Measurements from ENCODE around the gene RGPD3. TPM values are rescaled to one million over a fixed set of nuclear protein-coding genes. Genes with fewer than 3 reads are reported as not detected.
A peak's percentile ranks its signal among the peaks of the same experiment; 100 is the strongest.
"Not testable (repeated sequence)": the region's sequence is repeated elsewhere in the genome, so short reads cannot be mapped to it uniquely, and the experiment has no call there.

Gene RGPD3
- 0.21 and 0.36 TPM in 2 replicates for total RNA-seq (2014; rRNA removed; shearing (Covaris generic))

DNA sequence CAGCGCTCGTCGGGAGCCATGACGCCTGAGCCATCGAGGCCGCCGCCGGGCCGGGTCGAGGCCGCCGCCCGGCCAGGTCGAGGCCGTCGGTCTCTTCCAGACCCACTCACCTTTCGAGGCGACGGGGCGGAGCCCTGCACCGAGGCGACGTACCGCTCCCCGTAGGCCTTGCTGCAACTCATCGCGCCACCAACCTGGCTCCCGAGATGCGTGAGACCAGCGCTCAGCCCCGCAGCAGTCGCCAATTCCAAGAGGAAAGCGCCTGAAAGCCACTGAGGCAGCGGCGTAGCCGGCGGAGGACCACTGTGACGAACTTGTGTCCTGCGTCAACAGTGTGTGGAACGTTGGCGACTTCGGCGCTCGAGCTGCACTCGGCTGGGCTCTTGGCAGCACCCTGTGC is at the start of gene RGPD3:
Gene RGPD3 (minus strand): TSS at position 307 of the 400 bp plus-strand sequence. CDS start 125 bp downstream, at position 182.
- DNase-seq (ENCODE audit: low spot score), result not testable (repeated sequence)

DNA sequence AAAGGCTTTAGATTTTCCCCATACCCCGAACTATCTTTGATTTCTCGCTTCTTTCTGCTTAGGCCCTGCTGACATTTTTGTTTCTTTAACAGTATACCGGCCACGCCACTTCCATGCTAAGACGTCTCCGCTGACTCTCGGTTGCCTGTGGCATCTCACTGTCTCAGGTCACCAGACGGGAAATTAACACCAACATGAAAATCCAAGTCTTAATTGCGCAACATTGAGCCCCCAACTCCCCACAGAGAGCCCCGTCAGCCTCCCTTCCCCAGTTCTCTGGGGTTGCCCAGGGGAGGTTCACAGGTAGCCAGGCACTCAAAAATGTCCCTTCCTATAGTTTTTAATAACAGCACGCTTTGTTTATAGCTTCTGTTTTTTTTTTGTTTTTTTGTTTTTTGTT is 49.1 kb upstream of the RGPD3 start:
- DNase-seq (ENCODE audit: low spot score), result no peak

DNA sequence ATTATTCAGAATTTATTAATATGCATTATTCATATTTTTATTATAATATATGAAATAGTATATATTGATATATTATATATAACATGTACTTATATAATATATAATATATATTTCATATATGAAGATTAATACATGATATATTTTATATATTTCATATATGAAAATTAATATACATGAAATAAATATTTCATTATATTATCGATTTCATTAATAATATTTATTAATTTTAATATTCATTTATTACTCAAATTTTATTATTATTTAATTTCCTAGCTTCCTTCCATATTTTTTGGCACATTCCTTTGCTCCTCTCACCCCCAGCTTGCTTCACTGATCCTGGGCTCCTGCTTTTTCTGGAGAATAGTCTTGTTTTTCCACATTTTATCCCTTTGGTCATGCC is 48.7 kb upstream of the RGPD3 start:
- DNase-seq (ENCODE audit: low spot score), result no peak

DNA sequence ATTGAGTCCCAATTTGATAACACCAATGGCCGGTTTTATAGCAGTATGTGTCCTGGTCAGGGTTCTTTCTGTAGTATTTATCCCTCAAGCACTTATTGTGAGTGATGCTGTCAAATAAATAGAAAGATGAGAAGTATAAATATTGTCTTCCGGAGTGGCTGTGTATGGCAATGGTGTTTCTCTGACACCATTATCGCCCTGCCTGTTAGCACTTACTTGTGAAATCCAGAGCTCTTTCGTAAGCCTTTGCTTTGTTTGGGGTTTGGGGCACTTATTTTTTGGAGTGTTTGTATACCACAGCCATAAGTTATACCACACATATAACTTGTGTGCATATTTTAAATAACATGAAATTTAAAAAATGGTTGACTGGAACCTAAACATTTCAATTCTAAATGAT is 48.2 kb upstream of the RGPD3 start:
- no peak for DNase-seq (ENCODE audit: low spot score)

DNA sequence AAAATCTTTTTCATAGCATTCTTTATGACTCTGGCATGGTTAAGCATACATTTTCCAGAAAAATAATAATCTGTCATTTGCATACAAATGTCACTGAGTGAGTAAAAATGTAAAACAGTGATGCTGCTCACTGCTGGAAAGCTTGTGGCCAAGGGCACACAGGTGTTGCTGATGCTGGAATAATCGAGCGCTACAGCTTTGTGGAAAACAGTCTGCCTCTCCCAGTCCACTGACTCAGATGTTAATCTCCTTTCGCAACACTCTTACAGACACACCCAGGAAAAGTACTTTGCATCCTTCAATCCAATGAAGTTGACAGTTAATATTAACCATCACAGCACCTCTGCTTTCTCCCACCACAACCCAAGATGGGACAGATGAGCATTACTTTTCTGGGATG is 46.6 kb upstream of the RGPD3 start:
- DNase-seq (ENCODE audit: low spot score), result peak; percentile 11

DNA sequence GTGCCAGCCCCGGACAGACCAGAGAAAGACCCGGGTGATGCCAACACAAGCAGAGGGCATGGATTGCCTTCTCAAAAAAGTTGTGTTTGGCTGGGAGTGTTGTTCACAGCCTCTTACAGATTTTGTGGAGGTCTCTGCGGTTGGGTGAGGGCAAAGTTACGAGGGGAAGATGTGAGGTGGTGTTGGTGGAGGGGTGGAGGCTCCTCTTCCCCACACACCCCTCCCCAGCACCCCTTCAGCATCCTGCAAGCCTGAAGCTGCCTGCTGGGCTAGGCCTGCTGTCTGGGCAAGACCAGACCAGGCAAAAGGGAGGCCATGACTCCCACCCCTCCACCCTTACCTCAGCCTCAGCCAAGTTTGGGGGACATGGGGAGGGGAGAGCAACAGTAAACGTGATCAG is 45.2 kb upstream of the RGPD3 start:
- DNase-seq (ENCODE audit: low spot score), result not testable (repeated sequence)

DNA sequence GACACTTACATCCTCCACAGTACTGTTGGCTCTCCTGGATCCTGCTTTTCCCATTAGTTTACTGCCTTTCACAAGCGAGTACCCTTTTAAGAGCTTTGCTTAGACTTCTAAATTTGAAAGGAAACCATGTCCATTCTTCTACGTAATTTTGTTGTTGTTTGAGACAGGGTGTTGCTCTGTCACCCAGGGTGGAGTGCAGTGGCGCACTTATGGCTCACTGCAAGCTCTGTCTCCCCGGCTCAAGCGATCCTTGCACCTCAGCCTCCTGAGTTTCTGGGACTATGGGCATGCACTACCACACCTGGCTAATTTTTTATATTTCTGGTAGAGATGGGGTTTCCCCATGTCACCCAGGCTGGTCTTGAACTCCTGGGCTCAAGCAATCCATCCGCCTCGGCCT is 43.7 kb upstream of the RGPD3 start:
- not testable (repeated sequence) for DNase-seq (ENCODE audit: low spot score)

DNA sequence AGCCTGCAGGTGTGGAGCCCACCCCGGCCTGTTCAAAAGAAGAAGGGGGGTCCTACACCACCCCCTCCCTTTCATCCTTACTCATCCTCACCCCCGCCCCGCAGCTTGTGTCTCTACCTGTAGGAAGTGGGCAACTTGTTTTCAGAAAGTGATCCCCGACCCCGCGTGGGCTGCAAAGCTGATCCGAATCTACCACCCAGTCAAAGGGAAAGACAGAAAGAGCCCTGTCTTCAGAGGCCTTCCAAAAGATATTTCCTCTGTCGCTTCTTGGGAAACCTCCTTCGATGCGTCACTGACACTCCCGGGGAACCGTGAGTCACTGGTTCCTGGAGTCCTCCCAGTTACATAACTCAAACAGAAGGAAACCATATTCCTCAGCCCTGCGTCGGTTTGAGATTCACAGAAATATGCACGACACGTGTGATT is 43.3 kb upstream of the RGPD3 start:
- DNase-seq (ENCODE audit: low spot score), result peak; percentile 75

DNA sequence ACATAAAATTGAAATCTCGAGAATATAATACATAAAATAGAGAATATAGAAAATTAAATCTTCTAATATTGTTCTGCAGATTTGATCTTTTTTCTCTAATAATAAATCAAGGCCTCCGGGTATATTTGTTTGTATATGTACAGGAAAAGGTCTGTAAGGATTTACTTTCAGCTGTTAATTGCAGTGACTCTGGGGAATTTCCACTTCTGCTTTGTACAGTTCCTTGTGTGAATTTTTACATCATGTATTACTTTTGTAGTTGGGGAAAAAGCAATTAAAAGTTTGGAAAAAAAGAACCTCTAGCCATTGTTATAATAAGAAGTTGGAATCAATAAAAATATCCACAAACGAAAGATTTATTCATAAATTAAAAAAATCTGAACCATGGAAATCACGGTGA is 42.6 kb upstream of the RGPD3 start:
- DNase-seq (ENCODE audit: low spot score), result not testable (repeated sequence)

DNA sequence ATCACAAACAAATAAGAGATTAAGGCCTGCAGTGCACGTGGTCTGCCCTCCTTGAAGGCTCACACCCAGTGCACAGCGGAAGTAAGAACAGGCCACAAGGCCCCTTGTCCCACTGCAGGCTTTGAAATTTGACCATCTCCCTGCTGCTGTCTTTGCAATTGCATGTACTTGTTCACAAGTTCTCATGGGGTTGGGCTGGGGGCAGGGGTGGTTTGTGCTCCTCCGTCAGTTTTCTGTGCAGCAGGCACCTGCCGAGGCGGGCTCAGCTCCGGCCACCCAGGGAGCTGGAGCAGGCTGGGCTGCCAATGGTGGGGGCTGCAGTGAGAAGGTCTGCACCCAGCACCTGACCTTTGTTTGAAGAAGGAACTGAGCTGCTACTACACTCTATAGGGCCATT is 41.2 kb upstream of the RGPD3 start:
- DNase-seq (ENCODE audit: low spot score), result not testable (repeated sequence)

DNA sequence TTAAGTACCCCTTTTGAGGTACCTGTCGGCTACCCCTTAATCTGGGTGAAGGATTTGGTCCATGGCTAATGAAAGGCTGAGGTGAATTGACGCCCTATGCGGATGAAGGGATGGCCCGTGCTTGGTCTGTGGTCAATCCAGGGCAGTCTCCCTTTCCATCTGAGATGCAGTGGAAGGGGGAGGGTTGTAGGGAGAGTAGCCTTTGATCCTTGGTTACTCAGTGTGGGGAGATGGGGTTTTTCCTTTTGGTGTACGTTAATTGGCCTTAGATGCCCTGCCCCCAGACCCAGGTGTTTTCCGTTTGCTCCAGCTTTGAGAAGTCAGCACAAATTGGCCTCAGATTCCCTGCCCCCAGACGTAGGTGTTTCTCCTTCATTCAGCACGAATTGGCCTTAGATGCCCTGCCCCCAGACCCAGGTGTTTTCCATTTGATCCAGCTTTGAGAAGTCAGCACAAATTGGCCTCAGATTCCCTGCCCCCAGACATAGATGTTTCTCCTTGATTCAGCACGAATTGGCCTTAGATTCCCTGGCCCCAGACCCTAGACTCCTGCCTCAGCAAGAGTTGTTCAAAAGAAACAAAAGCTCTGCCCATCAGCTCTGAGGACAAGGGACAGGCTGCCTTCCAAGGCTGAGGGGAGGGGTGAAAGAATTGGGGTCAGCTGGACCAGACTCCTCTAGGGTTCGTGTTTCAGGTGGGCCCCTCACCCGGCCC is 40.6 kb upstream of the RGPD3 start:
- DNase-seq (ENCODE audit: low spot score), result not testable (repeated sequence)

DNA sequence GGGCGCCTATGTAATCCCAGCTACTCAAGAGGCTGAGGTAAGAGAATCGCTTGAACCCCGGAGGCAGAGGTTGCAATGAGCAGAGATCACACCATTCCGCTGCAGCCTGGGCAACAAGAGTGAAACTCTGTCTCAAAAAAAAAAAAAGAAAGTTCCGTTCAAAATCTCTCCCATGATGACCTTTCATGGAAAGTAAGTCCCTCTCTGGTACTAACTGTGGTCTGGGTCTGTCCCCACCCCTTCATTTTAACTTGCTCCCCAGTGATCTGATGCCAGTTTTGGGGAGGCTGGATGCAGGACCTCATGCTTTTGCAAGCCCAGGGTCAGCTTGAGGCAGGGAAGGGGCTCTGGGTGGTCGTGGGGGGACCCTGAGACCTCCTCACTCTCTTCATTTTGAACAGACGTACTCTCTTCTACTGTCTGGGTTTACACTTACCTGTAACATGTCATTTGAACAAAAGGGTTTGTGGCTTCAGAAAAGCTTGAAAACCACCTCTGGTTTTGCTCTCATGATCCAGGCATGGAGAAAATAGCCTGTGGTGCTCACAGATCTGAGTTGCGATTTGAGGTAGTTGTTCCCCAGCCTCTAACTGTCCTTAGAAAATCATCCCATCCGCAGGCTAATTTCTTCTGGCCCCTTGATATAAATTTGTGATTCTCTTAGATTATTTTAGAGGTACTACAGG is 37.9 kb upstream of the RGPD3 start:
- not testable (repeated sequence) for DNase-seq (ENCODE audit: low spot score)

DNA sequence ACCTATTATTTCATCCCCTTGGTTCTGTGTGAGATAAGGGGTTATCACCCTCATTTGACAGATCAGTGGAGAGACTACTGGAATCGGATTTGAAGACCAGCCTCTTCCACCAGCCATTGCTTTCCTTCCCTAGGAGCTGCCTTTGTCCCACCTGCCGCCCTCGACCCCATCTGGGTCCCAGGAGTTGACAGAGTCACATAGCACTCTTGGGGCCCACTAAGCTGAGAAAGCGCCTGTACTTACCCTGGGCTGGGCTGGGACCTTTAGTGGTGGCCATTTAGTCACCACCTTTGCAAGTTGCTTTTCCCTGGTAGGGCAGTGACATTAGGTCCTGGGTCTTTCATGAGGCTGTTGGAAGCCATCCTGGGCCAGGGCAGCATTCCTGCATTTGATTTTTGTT is 36.6 kb upstream of the RGPD3 start:
- DNase-seq (ENCODE audit: low spot score), result not testable (repeated sequence)

DNA sequence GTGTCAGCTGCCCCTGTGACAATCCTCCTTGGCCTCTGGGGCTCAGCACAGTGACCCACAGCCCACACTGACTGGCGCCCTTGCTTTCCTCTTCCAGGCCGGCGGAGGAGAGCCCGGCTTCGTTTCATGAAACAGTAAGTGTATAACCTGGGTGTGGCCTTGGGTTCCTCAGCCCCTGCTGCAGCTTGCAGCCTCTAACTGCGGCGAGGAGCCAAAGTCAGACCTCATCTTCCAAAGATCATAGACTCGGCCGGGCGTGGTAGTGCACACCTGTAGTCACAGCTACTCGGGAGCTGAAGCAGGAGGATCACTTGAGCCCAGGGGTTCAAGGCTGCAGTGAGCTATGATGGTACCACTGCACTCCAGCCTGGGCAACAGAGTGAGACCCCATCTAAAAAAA is 36.0 kb upstream of the RGPD3 start:
- not testable (repeated sequence) for DNase-seq (ENCODE audit: low spot score)

DNA sequence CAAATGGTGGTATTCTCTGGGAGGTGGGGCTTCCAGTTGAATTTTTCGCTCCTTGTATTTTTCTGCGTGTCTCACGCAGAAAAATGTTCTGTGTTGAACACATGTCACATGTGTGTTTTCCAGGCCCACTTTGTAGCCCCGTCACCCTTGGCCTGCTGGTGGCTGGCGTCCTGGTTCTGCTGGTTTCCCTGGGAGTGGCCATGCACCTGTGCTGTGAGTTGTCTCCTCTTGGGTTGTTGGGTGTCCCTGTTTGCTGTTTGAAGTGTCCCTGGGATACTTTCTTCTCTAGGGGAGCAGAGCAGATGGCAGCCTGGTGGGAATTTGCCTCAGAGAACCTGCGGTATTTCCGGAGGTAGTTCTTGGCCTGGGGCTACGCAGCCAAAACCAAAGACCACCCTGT is 34.1 kb upstream of the RGPD3 start:
- DNase-seq (ENCODE audit: low spot score), result not testable (repeated sequence)

DNA sequence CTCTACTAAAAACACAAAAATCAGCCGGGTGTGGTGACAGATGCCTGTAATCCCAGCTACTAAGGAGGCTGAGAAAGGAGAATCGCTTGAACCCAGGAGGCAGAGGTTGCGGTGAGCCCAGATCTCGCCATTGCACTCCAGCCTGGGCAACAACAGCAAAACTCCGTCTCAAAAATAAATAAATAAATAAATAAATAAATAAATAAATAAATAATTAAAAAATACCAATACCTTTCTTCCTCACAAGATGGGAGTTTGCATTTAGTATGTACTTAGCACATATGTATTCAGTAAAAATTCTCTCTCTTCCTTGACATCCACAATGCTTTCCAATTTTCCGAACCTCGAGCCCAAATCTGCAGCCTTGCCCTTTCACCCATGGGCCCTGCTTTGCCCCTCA is 32.1 kb upstream of the RGPD3 start:
- not testable (repeated sequence) for DNase-seq (ENCODE audit: low spot score)

DNA sequence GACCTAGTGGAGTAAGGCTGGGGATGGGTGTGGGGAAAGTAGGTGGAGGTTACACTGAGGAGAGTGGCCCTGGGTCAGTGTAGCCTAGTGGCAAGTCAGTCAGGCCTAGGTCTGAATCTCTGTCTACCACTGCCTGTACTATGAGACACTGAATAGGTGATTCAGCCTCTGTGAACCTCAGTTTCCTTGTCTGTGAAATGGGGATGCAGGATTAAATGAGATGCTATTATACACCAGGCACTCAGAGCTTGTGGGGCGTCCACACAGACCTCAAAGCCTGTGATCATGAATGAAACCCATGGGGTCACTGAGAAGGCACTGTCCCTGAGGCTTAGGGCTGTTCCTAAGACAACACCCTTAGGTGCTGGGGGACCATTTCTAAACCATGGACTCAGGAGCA is 30.3 kb upstream of the RGPD3 start:
- DNase-seq (ENCODE audit: low spot score), result not testable (repeated sequence)

DNA sequence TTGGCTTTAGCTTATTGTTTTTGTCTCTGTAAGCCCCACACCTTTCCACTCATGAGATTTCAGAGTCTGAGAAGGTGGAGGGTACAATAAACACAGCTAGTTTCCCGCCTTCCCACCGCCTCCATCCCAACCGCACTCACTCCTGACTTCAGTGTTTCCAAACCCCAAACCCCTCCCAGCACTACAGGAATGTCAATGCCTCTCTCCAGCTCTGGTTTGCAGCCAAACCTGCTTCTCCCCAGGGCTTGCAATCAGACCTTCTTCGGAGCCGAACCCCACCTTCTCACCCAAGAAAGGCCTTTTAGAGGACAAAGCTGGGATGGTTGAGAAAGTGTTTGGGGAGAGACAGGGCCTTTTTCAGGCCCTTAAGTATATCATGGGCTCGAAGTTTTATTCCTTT is 24.7 kb upstream of the RGPD3 start:
- not testable (repeated sequence) for DNase-seq (ENCODE audit: low spot score)

DNA sequence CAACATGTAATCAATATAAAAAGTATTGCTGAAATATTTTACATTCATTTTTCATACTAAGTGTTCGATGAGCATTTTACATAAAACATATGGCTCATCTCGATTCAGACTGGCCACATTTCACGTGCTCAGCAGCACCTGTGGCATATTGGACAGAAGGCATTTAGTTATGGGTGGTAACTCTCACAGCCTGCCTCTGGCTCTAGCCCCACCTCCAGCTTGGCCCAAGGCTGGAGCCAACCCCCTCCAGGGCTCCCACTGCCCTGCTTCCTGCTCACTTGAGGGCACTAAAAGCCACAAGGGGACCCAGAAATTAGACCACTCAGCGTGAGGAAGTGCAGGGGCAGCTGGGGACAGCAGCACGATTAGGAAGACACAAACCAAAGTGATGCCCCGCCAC is 24.2 kb upstream of the RGPD3 start:
- not testable (repeated sequence) for DNase-seq (ENCODE audit: low spot score)

DNA sequence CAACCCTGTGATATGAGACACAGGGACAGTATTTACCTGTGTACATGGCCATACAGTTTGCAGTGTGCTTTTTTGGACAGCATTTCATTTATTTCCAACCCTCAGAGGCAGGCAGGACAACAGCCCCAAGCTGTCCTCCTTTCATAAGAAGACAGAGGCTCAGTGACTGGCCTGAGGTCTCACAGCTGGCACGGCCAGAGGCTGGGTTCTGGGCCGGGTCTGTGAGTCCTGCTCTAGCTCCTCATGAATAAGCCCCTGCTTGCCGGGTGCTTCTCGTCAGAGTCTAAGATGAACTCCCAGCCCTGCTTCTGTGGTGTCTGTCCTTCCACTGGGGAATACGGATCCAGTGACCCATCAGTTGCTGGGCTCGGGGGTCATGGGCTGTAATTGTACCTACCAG is 21.5 kb upstream of the RGPD3 start:
- DNase-seq (ENCODE audit: low spot score), result not testable (repeated sequence)

DNA sequence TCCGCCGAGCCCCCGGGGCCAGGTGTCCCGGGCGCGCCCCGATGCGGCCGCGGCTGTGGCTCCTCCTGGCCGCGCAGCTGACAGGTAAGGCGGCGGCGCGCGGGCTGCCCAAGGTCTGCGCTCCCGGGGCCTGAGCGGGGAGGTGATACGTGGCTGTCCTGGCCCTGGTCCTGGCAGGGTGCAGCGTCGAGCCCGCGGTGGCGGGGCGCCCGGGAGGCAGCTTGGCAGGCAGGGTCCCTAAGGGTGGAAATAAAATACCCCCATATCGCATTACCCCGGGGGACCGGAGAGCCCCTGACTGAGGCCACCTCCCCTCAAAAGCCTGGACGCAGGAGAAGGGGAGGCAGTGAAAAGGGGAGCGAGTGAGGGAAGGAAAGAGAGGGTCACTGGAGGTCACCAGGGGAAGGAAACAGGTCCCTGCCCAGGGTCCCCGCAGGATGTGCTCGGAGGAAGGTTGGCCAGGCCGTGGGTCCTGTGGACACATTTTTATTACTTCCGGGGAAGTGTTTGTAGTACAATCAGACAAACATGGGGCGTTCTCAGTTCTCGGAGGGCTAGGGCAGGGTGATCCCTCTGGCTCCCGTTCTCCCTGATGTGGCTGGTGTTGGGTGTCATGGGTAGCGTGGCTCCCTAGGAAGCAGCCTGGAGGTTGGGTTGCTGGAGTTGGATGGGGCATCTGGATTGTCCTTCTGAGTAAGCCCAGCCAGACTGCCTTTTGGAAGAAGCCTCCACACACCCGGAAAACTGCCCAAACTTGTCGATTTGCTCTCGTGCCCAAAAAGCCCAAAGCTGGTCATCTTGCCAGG is 19.4 kb upstream of the RGPD3 start:
- DNase-seq (ENCODE audit: low spot score), result not testable (repeated sequence)

Data from A172 (cell line).